ENCODE data around the gene B3GALNT2.
A peak's percentile ranks its signal among the peaks of the same experiment; 100 is the strongest.
"Not testable (repeated sequence)": the region's sequence is repeated elsewhere in the genome, so short reads cannot be mapped to it uniquely, and the experiment has no call there.

Gene B3GALNT2

DNA sequence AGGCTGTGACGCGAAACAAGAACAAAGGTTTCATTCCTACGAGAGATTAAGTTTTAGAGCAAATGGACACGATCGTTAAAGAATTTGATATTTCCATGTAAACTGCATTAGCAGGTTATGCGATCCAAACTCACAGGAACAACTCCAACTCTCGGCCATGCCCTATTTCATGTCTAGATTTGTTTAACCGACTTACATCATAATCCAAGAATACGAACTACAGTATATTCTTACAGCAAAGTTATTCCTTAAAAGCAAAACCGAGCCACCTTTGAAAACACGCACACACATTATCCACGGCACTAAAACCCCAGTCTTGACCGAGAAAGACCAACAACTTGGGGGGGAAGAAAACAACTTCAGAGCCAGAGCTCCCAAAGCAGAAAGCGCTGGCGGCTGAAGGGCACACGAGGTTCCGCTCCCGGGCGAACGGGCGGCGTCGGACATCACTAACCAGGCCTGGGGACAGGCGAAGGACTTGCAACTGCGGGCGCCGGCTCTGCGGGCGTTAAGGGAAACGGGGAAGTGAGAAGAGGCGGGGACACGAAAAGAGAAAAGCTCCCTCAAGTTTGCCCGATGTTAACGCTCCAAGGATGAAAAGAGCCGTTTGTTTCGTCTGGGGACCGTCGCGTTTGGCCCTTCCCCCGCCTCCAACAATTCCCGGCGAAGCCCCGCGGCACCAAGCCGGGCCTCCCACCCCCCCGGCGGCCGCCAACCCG lies 690 bp downstream of the B3GALNT2 start:
- DNase-seq (ENCODE audit: low spot score): peak; percentile 73

DNA sequence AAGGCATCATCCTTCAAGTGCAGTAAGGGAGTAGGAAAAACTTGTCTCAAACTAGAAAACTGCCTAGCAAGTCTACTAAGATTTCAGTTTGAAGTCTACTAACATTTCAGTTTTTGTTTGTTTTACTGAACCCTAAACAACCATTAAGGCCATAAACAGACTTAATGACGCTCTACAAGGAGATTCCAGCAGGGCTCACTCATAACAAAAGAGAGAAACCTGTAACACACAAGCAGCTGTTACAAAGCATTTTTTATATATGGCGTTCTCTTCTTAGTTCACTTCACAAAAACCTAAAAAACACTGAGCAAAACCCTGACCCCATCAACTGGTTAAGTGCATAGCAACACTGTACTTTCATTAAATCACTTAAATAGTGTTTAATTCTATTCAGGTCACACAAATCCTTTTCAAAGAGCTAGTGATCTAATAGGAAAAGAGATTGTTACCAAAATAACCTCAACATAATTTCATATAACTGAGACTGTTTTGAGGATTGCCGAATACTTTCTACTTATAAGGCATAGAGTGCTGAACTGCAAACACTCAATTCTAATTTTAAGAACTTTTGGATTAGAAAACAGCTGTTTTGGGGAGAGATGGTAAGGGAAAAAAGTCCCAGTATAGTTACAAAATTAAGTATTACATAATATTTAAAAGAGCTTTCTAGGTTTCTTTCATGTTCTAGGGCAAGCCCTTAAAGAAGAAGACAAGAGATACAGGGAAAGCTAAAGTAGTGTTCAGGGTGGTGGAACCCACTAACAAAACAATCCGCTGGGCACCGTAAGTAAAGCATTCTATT lies 1.4 kb downstream of the B3GALNT2 start:
- peak; percentile 40 for DNase-seq (ENCODE audit: low spot score)

- DNase-seq (ENCODE audit: low spot score): no peak
These were observed 3.2 kb downstream of the B3GALNT2 start for GRCh38 chr1:235500971-235501540.

DNA sequence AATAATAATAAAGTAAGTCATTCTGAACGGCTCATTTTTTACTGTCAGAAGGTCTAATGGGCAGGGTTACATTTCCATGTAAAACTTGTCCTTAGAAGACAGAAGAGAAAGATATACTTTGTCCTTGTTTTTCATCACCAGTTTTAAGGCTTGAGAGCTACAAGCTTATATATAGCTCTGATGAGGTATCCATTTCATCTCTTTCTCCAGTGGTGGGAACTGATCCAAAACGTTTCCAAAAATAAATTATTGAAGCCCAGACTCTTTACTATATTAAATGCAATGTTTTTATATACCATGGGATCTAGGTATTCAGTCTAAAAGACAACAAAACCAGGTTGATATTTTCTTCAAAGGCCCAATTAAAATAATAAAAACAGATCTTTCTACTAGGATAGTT lies 8.7 kb downstream of the B3GALNT2 start:
- no peak for DNase-seq (ENCODE audit: low spot score)

DNA sequence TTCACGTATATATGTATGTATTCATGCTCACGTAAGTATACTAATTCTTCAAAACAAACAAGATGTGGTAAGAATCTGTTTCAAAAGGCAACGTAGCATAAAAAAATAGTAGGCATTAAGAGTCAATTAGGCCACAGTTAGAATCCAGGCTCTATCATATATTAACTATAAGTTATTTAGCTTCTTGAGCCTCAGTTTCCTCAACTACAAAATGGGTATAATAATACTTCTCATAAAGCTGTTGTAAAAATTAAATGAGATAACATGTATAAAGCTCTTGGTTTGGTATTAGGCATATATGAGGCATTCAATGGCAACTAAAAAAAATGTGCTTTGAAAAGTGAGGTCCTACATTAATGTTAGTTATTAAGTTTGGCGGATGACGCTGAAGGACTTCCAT lies 9.2 kb downstream of the B3GALNT2 start:
- no peak for DNase-seq (ENCODE audit: low spot score)

DNA sequence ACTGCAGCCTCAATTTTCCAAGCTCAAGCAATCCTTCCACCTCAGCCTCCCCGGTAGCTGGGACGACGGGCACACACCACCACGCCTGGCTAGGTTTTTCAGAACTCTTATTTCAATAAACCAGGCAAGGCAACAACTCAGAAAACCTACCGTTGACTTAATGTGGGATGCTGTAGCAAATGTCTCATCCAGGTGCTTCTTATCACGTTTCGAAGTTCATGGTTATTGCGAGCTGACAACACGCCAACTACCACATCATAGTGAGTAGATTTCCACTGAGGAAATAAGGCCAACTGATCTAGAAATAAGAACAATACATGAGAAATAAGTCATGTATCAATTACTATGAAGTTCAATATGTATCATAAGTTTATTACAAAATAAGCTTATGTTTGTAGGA lies 9.7 kb downstream of the B3GALNT2 start:
- no peak for DNase-seq (ENCODE audit: low spot score)

GRCh38 chr1:235491644-235492043 lies 12.6 kb downstream of the B3GALNT2 start:
- DNase-seq (ENCODE audit: low spot score): no peak

DNA sequence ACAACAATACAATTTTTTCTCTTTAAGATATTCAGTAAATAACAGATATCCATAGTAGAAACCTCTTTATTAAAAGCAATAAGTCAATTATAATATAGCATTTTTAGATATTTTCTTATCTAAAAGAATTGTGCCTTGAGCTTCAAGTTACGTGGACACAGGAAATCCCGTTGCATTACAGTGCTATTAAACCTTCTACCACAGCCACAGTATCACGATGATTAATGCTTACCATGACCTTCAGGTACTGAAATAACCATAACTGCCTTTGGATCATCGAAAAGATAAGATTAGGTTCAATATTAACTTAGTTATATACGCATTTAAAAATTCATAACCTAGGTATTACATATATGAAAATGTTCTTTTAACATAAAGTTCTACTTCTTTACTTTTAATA lies 17.9 kb downstream of the B3GALNT2 start:
- no peak for DNase-seq (ENCODE audit: low spot score)

DNA sequence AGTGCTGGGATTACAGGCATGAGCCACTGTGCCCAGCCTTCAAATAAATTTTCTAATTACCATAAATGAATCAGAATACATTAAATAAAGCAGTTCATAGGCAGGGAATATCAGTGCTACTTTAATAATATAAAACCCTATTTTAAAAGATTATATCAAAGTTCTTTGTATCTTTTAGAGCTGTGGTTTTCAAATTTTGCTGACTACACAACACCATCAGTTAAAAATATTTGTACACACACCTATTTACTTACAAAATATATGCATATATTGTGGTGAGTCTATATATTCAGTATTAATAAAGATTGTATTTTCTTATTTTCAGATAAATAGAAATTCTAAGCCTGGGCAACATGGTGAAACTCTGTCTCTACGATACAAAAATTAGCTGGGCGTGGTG lies 18.7 kb downstream of the B3GALNT2 start:
- no peak for DNase-seq (ENCODE audit: low spot score)

- no peak for DNase-seq (ENCODE audit: low spot score)
These were observed 21.2 kb downstream of the B3GALNT2 start for GRCh38 chr1:235483090-235483489.

DNA sequence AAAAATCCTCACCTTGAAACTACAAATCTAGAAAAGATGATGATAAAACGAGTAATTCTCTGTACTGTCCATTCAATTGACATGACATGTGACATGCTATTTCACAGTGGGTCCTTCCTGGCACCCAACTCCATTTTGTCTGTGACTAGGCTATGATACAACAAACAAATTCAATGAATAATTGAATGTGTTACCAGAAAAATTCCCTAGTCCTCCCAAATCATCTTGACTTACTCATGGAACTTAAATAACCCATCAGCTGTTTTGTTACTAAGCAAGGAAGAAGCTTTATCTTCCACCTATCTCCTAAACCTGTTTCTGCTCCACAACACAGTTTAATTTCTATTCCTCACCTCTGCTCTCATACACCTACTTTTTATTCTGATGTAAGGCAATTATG lies 30.4 kb downstream of the B3GALNT2 start:
- no peak for DNase-seq (ENCODE audit: low spot score)

DNA sequence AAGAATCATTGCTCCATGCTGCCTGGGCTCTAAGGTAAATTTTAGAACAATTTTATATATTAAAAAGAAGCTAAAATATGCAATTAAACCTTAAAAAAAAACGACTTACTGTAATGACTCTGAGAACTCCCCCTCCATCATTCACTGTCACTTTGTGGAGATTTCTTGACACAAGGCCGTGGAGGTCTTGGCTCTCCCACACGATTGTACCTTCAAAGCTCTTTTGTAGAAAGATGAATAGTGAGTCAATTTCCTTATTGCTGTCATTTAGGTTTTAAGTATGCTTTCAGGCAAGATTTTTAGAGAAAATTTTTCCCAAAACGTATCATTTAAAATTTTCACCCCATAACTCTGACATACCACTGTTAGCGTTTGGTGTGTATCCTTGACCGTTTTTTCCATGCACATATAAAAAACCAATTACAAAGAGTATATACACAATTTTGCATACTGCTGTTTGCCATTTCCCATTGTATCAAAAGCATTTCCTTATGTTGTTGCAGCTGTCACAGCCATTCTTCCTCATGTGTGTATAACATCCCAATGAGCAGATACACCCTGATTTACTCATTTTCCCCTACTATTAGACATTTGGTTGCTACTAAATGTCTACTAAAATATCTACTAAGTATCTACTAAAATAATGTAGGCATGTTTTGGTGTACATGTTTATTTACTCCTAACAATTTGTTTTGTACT lies 33.4 kb downstream of the B3GALNT2 start:
- DNase-seq (ENCODE audit: low spot score): no peak

GRCh38 chr1:235469897-235470296 lies 34.4 kb downstream of the B3GALNT2 start:
- not testable (repeated sequence) for DNase-seq (ENCODE audit: low spot score)

DNA sequence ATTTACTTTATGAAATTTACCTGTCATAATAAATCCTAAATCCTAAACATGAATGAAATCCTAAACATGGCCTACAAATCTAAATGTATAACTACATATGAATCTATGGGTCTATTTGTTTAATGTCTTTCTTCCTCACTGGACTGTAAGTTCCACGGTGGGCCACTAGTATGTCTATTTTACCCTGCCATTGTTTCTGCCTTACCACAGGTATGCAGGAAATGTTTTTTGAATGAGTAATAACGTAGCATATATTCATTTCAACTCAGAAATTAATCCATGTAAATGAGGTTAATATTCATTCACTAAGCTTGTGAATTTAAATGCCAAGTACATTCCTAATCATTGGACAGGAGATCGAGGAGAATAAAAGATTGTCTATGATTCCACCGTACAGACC lies 35.3 kb downstream of the B3GALNT2 start:
- no peak for DNase-seq (ENCODE audit: low spot score)

DNA sequence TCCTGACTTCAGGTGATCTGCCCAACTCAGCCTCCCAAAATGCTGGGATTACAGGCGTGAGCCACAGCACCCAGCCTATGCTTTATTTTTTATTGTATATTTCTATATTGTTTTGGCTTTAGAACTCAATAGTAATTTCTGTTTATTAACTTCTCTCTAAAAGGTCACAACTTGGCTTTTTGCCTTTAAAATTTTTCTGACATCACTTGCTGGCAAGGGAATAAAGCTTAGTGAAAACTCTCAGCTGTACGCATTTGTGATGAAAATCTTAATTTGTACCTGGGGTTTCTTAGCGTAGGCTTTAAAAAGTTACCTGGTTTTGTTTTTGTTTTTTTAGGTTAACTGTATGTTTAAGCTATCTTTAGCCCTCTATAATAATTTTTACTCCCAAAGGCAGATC lies 36.2 kb downstream of the B3GALNT2 start:
- DNase-seq (ENCODE audit: low spot score): no peak

DNA sequence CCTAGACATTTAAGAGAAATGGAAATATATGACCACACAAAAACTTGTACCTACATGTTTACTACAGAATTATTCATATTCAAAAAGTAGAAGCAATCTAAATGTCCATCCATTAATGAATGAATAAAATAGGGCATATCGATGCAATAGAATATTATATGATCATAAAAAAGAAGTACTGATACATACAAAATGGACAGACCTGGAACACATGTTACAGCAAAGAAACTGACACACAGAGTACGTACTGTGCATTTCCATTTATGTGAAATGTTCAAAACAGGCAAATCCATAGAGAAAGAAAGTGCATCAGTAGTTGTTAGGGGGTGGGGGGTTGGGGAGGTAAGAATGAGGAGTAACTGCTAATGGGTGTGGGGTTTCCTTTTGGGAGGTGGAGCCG lies 39.2 kb downstream of the B3GALNT2 start:
- no peak for DNase-seq (ENCODE audit: low spot score)

DNA sequence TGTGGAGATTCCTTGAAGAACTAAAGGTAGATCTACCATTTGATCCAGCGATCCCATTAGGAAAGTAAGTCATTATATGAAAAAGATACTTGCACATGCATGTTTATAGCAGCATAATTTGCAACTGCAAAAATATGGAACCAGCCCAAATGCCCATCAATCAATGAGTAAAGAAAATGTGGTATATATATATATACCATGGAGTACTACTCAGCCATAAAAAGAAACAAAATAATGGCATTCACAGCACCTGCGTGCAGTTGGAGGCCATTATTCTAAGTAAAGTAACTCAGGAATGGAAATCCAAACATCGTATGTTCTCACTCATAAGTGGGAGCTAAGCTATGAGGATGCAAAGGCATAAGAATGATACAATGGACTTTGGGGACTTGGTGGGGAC lies 41.4 kb downstream of the B3GALNT2 start:
- not testable (repeated sequence) for DNase-seq (ENCODE audit: low spot score)

GRCh38 chr1:235461954-235462353 lies 42.3 kb downstream of the B3GALNT2 start:
- DNase-seq (ENCODE audit: low spot score): no peak

DNA sequence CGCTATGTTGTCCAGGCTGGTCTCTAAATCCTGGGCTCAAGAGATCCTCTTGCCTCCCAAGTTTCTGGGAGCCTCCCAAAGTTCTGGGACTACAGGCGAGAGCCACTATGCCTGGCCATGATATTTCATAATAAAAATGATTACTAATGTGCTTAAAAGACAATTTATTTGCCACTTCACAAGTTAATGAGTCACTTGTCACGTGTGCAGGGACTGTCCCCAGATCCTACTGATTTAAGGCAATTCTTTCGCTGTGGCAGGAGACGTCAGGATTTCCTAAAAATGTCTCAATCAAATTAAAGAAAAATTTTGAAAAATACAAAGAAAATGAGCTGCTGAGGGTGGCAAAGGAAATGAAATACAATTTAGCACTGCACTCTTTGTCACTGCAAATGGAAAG lies 43.5 kb downstream of the B3GALNT2 start:
- no peak for DNase-seq (ENCODE audit: low spot score)

GRCh38 chr1:235457856-235458255 lies 46.4 kb downstream of the B3GALNT2 start:
- DNase-seq (ENCODE audit: low spot score): not testable (repeated sequence)

GRCh38 chr1:235455823-235456222 lies 48.4 kb downstream of the B3GALNT2 start:
- no peak for DNase-seq (ENCODE audit: low spot score)

DNA sequence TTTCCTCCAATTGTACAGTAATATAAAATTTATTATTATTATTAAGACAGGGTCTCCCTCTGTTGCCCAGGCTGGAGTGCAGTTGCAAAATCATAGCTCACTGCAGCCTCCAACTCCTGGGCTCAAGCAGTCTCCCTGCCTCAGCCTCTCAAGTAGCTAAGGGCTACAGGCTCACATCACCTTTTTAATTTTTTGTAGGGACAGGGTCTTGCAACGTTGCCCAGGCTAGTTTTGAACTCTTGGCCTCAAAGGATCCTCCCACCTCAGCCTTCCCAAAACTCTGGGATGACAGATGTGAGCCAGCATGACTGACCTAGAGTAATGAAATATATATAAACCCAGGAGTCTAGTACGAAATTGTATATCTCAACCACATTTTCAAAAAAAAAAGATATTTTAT lies 49.2 kb downstream of the B3GALNT2 start:
- no peak for DNase-seq (ENCODE audit: low spot score)

DNA sequence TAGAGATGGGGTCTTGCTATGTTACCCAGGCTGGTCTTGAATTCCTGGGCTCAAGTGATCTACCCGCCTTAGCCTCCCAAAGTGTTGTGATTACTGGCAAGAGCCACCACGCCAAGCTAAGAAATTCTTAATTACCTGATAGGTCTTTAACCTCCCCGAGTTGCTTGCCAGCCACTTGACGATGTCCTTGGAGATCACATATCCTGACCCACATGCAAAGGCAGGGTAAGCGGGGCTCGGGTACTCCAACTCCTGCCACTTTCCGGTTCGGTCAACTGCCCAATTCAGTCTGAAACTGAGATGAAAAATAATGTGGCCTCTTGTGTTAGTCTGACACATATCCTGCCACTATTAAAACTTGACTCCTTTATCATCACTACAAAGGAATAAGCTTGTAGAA lies 50.2 kb downstream of the B3GALNT2 start:
- no peak for DNase-seq (ENCODE audit: low spot score)
